ENCODE measurements around the gene NFYC. TPM values are rescaled to one million over a fixed set of nuclear protein-coding genes. Genes with fewer than 3 reads are reported as not detected.

NFYC gene
- total and polyA plus RNA-seq, 11 donors, result 45.2 to 82.8 (median 66.1) TPM

DNA sequence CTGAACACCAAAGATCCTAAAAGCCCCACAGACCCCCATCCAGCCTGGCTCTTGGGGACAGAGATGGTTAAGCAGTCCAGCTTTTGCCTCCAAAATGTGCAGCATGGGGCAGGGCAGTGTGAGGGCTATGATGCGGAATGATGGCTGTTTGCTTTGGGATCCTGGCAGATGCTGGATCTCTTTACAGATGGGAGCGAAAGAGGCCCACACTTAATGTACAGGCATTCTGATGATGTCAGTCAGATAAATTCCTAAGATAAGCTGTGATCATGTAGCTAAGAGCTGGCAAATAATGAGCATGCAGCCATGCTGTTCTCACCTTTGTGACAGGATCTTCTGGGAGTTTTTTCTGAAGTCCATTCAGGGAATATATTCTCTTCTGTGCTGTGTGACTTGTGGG lies 74.5 kb downstream of the NFYC start:
- ATAC-seq (no peak), DNase-seq (no peak)
- intact Hi-C loops (cut with DNase I), result loop anchor here in 1 of 10 donors (10.0 kb wide), 1 partner anchor 141 kb away; no protein-coding TSS in a partner anchor
- Histone ChIP-seq H3K27ac (no peak overlapping the region), H3K36me3 (peaks cover 0 to 100% (median 98%) of the 10 kb centered on the region in 9 donors), H3K4me3 (no peak overlapping the region), H3K9me3 (no peaks in the 10 kb centered on the region), H3K4me1 (peaks cover 0 to 61% (median 23%) of the 10 kb centered on the region in 12 donors), H3K27me3 (no peaks in the 10 kb centered on the region)
- no peak for TF ChIP-seq POLR2A (IDR thresholded peaks at IDR 0.05)
- TF ChIP-seq, protein P1, sequence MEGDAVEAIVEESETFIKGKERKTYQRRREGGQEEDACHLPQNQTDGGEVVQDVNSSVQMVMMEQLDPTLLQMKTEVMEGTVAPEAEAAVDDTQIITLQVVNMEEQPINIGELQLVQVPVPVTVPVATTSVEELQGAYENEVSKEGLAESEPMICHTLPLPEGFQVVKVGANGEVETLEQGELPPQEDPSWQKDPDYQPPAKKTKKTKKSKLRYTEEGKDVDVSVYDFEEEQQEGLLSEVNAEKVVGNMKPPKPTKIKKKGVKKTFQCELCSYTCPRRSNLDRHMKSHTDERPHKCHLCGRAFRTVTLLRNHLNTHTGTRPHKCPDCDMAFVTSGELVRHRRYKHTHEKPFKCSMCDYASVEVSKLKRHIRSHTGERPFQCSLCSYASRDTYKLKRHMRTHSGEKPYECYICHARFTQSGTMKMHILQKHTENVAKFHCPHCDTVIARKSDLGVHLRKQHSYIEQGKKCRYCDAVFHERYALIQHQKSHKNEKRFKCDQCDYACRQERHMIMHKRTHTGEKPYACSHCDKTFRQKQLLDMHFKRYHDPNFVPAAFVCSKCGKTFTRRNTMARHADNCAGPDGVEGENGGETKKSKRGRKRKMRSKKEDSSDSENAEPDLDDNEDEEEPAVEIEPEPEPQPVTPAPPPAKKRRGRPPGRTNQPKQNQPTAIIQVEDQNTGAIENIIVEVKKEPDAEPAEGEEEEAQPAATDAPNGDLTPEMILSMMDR (IDR thresholded peaks at IDR 0.05), result no peak
- WGBS, 4 donors, result 67 to 88% (median 82%) methylated on average over 2 of the region's 2 CpGs

DNA sequence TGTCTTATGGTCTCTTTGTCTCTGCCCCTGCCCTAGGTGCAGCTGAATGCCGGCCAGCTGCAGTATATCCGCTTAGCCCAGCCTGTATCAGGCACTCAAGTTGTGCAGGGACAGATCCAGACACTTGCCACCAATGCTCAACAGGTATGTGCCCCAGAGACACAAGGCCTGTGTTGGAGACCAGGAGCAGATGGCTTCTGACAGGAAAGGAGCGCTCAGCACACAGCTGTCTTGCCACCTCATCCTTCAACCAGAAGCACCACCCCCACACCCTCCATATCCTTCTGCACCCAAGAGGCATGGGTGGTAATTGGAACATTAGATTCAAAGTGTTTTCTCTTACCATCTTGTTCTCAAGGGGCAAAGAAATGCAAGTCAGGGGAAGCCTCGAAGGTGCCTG lies 75.1 kb downstream of the NFYC start:
- TF ChIP-seq POLR2A (IDR thresholded peaks at IDR 0.05), result no peak
- TF ChIP-seq, protein P1 (IDR thresholded peaks at IDR 0.05), result no peak
- H3K27ac ChIP-seq, result no peak overlapping the region
- intact Hi-C loops (cut with DNase I), result loop anchor here in 1 of 10 donors (10.0 kb wide), 1 partner anchor 142 kb away; no protein-coding TSS in a partner anchor
- DNase-seq, result no peak
- no peaks in the 10 kb centered on the region for H3K27me3 ChIP-seq
- no peaks in the 10 kb centered on the region for H3K9me3 ChIP-seq
- WGBS, 4 donors, result 83 to 93% (median 88%) methylated on average over 4 of the region's 4 CpGs
- peaks cover 0 to 100% (median 98%) of the 10 kb centered on the region in 9 donors for H3K36me3 ChIP-seq
- no peak for ATAC-seq
- peaks cover 0 to 56% (median 21%) of the 10 kb centered on the region in 12 donors for H3K4me1 ChIP-seq
- H3K4me3 ChIP-seq, result no peak overlapping the region

DNA sequence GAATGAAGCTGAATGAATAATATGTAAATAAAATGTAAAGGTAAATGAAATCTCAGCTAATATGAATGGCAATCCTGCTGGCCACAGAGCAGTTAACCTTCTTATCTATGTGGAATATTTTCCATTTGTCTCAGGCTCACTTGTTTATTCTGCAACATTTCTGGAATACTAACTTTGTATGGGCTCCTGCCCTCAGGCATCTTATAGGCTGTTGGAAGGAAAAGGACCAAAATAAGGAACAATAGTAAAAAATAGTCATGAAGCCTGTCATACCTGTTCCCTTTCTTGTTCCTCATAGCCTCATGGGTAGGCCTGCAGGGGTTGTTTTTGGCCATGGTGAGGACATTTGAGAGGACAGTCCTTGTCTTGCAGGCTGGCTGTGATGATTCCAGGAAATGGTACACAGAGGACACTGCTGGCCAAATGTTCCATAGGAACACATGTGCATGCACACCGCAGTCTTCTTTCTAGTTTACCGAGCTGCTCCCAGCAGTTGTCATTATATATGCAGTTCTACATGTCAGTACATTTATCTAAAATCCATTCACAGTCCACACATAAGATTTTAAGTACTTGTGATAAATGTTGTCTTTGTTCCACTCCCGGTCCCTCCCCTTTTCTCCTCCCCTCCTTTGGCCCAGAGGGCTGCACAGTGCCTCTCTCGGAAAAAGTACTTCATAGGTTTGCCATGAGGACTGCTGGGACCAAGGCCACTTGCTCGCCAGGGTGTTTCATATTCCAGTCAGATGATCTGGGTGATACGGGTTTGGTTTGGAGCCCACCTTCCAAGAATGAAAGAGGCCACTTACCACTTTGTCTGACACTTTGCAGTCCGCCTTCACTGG lies 76.9 kb downstream of the NFYC start:
- H3K4me1 ChIP-seq, result peaks cover 0 to 51% (median 19%) of the 10 kb centered on the region in 12 donors
- H3K27ac ChIP-seq, result peak overlapping the region in 6 of 12 donors; percentile 0 to 67 (median 37)
- intact Hi-C loops (cut with DNase I), result loop anchor here in 1 of 10 donors (10.0 kb wide), 1 partner anchor 144 kb away; no protein-coding TSS in a partner anchor
- peaks cover 0 to 100% (median 95%) of the 10 kb centered on the region in 9 donors for H3K36me3 ChIP-seq
- no peak overlapping the region for H3K4me3 ChIP-seq
- H3K9me3 ChIP-seq, result no peaks in the 10 kb centered on the region
- peak in 3 of 4 donors; percentile 41 to 57 (median 51) for ATAC-seq
- H3K27me3 ChIP-seq, result no peaks in the 10 kb centered on the region
- DNase-seq, result no peak
- 53 to 67% (median 63%) methylated on average over 7 of the region's 7 CpGs for WGBS, 4 donors
- no peak for TF ChIP-seq POLR2A (IDR thresholded peaks at IDR 0.05)
- TF ChIP-seq, protein P1 (IDR thresholded peaks at IDR 0.05), result no peak

DNA sequence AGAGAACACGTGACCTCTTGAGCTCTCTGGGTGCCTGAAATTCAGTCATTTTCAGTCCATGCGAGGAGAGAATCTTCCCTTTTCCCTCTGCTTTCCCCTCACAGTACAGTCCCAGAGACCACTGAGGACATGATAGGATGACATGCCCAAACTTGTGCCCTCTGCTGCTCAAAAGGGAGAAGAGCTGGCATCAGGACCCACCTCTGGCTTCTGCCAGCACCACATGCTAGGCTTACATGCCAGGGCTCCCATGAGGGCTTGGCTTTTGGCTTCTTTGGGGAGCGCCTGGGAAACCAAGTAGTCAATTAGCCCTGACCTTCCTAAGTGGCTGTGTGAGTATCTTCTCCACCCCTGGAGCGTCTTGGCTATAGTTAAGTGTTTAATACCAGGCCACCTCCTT lies 78.3 kb downstream of the NFYC start:
- Histone ChIP-seq H3K27me3 (no peaks in the 10 kb centered on the region), H3K4me1 (peaks cover 0 to 51% (median 16%) of the 10 kb centered on the region in 12 donors), H3K9me3 (no peaks in the 10 kb centered on the region), H3K4me3 (no peak overlapping the region), H3K36me3 (peaks cover 0 to 87% (median 80%) of the 10 kb centered on the region in 9 donors), H3K27ac (peak overlapping the region in 4 of 12 donors; percentile 28 to 46 (median 37))
- DNase-seq, result no peak
- ATAC-seq, result peak; percentile 21 to 73 (median 42)
- 65 to 74% (median 67%) methylated on average over 4 of the region's 4 CpGs for WGBS, 4 donors
- no peak for TF ChIP-seq POLR2A (IDR thresholded peaks at IDR 0.05)
- TF ChIP-seq, protein P1 (IDR thresholded peaks at IDR 0.05), result peak in 6 of 12 donors; percentile 12 to 47 (median 25)
- intact Hi-C loops (cut with DNase I), result loop anchor here (5.0 to 10.0 kb wide), 7 partner anchors 77 to 185 kb away; no protein-coding TSS in a partner anchor

Measured in heart left ventricle (tissue), 16 donors.